RWPE1 (cell line): Measurements from ENCODE around the gene PDE8B.
"Not testable (repeated sequence)": the region's sequence is repeated elsewhere in the genome, so short reads cannot be mapped to it uniquely, and the experiment has no call there.

Experiments used
- CTCF ChIA-PET: fragments of 350-600 bp; sonication (Branson Sonifier 250); formaldehyde crosslinking; extraction: SDS; loops from one replicate; lab custom pipeline; 2021; lab: Yijun Ruan, JAX
- POLR2A ChIA-PET: fragments of 400-600 bp; formaldehyde crosslinking; extraction: SDS; loops from one replicate; lab custom pipeline; 2020; ENCODE audit warnings: antibody characterized with exemption; ENCODE audit not compliant: low non-redundant PET; lab: Yijun Ruan, JAX
- DNase-seq: peaks from one replicate; pipeline ENCODE4 v3.0.0; 2012; ENCODE audit warnings: low spot score
- H3K27ac ChIP-seq: fragments of 450-650 bp; 2 replicates; pipeline ENCODE4 v1.5.1; 2017
- TF ChIP-seq, protein P1 (sequence below): fragments of 450-650 bp; conservative IDR thresholded peaks from 2 replicates; pipeline ENCODE4 v1.5.1; 2017; ENCODE audit warnings: low read depth, mild to moderate bottlenecking

PDE8B gene

DNA sequence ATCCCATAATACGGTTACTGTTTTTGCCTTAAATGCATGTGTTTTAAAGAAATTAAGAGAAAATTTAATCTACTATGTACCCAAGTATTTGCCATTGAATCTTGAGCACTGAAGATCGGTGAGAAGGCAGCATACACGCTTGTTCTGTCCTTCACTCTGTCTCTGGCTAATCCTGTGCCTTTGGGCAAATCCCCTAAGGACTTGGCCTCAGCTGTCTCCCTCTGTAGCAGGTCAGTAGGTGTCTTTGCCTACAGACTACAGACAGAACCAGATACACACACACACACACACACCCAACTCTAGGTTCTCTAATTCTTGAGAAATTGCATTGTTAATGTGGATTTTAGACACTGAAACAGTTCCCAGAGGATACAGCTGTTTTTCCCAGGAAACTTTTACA lies 164.2 kb downstream of the PDE8B start:
- TF ChIP-seq, protein P1, sequence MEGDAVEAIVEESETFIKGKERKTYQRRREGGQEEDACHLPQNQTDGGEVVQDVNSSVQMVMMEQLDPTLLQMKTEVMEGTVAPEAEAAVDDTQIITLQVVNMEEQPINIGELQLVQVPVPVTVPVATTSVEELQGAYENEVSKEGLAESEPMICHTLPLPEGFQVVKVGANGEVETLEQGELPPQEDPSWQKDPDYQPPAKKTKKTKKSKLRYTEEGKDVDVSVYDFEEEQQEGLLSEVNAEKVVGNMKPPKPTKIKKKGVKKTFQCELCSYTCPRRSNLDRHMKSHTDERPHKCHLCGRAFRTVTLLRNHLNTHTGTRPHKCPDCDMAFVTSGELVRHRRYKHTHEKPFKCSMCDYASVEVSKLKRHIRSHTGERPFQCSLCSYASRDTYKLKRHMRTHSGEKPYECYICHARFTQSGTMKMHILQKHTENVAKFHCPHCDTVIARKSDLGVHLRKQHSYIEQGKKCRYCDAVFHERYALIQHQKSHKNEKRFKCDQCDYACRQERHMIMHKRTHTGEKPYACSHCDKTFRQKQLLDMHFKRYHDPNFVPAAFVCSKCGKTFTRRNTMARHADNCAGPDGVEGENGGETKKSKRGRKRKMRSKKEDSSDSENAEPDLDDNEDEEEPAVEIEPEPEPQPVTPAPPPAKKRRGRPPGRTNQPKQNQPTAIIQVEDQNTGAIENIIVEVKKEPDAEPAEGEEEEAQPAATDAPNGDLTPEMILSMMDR = no peak
- POLR2A ChIA-PET = no interaction called here
- CTCF ChIA-PET = interaction anchor here (0.6 kb wide), 2 partner anchors 29 to 231 kb away, joined by 3 to 5 read pairs; no protein-coding TSS in a partner anchor
- DNase-seq = no peak
- H3K27ac ChIP-seq = no peak overlapping the region

DNA sequence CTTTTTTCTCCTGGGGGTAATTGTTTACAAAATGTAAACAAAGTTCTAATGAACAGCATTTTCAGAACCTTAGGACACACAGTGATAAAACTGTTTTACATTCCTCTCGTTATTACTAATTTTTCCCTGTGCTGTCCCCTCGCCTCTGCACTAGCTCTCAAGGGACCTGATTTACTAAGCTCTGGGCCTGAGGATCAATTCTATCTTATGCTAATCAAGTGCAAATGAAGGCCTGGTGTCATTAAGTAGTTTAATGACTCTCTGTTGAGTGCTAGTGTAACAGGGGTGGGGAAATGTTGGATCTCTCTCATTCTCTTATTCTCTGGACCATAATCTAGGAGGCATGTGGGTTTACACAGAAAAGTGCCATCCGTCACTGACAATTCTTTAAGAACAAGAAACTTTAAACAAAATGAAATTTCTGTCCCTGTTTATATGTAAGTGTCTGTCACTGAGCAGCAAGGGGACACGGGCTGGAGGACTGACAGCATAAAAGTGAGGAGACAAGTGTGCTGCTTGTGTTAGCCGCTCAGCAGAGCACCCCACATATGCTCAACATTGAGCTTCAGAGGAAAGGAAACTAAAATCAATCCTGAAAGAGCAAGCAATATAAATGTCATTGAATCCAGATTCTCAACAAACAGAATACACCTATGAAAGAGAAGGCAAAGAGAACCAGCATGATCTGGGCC lies 166.3 kb downstream of the PDE8B start:
- no peak for DNase-seq
- no peak overlapping the region for H3K27ac ChIP-seq
- ChIA-PET POLR2A (no interaction called here), CTCF (interaction anchor here (0.7 kb wide), 1 partner anchor 574 kb away, joined by 3 read pairs; no protein-coding TSS in a partner anchor)
- TF ChIP-seq, protein P1 = no peak

DNA sequence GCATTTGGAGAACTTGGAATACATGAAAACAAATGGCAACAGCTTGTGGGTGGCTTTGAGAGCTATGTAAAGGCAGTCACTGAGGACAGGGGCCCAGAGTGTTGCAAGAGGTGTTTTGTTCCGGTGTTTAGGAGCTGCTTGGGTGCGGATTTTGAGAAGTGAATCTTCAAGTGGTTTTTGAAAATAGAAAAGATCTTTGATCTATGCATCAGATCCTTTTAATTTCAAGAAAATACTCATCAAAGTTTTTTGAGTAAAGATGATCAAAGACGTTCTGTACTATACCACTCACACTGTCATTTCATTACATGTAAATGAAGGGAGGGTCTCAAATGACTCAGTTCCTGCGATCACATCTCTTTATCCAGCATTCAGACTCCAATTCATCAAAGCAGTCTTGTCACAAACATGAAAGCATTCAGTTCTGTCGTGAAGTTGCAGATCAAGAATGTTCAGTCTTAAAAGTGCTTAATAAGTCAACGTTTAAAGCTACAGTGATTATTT lies 169.1 kb downstream of the PDE8B start:
- no peak overlapping the region for H3K27ac ChIP-seq
- POLR2A ChIA-PET = no interaction called here
- TF ChIP-seq, protein P1 = no peak

DNA sequence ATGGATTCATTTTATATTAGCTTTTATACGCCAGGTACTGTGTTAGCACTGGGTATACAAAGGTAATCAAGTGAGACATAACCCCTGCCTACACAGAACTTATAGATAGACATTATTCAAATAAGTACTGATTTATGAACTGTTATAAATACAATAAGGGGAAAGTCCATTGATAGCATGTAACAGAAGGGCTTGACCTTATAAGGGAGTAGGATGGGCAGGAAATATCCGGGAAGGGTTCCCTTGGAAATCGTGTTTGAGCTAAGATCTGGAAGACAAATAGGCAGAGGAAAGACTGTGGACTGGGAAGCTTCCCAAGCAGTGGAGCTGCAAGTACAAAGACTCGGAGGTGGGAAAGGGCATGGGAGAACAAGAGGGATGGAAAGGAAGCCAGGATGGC lies 170.2 kb downstream of the PDE8B start:
- no peak for DNase-seq
- no peak overlapping the region for H3K27ac ChIP-seq
- TF ChIP-seq, protein P1 = no peak
- CTCF ChIA-PET = interaction anchor here (0.6 kb wide), 1 partner anchor 145 kb away, joined by 4 read pairs; no protein-coding TSS in a partner anchor
- POLR2A ChIA-PET = no interaction called here

More for the DNA sequence above, 169.1 kb downstream of the PDE8B start:
- CTCF ChIA-PET = no interaction called here
- DNase-seq = no peak

DNA sequence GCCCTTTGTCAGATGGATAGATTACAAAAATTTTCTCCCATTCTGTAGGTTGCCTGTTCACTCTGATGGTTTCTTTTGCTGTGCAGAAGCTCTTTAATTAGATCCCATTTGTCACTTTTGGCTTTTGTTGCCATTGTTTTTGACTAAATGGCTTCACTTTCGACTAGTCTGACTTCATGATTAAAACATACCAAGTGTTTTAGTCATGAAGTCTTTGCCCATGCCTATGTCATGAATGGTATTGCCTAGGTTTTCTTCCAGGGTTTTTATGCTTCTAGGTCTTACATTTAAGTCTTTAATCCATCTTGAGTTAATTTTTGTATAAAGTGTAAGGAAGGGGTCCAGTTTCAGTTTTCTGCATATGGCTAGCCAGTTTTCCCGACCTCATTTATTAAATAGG lies 172.9 kb downstream of the PDE8B start:
- H3K27ac ChIP-seq, POLR2A ChIA-PET, DNase-seq, CTCF ChIA-PET: not testable (repeated sequence)

DNA sequence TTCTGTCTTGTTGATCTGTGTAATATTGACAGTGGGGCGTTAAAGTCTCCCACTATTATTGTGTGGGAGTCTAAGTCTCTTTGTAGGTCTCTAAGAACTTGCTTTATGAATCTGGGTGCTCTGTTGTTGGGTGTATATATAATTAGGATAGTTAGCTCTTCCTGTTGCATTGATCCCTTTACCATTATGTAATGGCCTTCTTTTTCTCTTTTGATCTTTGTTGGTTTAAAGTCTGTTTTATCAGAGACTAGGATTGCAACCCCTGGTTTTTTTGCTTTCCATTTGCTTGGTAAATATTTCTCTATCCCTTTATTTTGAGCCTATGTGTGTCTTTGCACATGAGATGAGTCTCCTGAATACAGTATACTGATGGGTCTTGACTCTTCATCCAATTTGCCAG lies 175.9 kb downstream of the PDE8B start:
- POLR2A ChIA-PET, DNase-seq, CTCF ChIA-PET, H3K27ac ChIP-seq: not testable (repeated sequence)

DNA sequence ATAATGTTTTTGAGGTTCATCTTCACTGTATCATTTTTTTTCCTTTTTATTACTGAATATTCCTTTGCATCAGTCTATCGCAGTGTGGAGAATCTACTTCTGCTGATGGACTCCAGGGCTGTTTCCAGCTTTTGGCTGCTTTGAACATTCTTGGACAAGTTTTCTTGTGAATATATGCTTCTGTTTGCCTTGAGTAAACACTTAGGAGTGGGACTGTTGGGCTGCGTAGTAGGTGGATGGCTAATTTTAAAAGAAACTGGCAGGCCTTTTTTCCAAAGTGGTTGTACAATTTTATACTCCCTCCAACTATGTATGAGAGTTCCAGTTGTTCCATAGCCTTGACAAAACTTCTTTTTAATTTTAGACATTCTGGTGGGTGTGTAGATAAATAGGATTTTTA lies 179.3 kb downstream of the PDE8B start:
- CTCF ChIA-PET = interaction anchor here (0.6 kb wide), 1 partner anchor 599 kb away, joined by 3 read pairs; no protein-coding TSS in a partner anchor

More for the DNA sequence above, 179.3 kb downstream of the PDE8B start:
- TF ChIP-seq, protein P1 = no peak
- POLR2A ChIA-PET = no interaction called here
- no peak overlapping the region for H3K27ac ChIP-seq
- DNase-seq = no peak
